Middle frontal gyrus (tissue), 1 donor: Measurements from ENCODE around the gene ZSWIM8.

Experiments used
- DNase-seq: peaks from one replicate; pipeline ENCODE4 v3.0.0-alpha.2; 2015; ENCODE audit warnings: low spot score; ENCODE audit errors: extremely low spot score

The ZSWIM8 gene

DNA sequence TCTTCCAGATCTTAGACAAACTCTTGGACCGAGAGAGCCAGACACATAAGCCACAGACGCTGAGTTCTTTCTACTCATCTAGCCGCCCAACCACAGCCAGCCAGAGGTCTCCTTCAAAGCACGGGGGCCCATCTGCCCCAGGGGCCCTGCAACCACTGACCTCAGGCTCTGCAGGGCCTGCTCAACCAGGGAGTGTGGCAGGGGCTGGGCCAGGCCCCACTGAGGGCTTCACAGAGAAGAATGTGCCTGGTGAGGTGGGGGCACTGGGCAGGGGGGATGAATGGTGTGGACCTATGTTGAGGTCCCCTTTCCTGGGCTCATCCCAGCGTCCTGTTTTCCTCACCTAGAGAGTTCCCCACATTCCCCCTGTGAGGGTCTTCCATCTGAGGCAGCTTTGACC is 11.4 kb downstream of the ZSWIM8 start:
- no peak for DNase-seq

- no peak for DNase-seq
Measured at GRCh38 chr10:73797324-73798025, 12.1 kb downstream of the ZSWIM8 start.

DNA sequence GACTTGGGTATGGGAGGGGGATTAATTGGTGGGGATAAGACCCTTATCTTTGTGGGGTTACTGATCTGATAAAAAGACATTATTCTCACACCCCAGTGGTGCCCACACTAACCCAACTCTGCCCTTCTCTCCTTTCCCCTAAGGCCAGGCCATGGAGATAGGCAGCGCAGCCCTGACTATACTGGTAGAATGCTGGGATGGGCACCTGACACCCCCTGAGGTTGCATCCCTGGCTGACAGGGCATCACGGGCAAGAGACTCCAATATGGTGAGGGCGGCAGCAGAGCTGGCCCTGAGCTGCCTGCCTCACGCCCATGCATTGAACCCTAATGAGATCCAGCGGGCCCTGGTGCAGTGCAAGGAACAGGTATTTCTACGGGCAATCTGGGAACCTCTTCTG is 12.7 kb downstream of the ZSWIM8 start:
- DNase-seq: no peak

DNA sequence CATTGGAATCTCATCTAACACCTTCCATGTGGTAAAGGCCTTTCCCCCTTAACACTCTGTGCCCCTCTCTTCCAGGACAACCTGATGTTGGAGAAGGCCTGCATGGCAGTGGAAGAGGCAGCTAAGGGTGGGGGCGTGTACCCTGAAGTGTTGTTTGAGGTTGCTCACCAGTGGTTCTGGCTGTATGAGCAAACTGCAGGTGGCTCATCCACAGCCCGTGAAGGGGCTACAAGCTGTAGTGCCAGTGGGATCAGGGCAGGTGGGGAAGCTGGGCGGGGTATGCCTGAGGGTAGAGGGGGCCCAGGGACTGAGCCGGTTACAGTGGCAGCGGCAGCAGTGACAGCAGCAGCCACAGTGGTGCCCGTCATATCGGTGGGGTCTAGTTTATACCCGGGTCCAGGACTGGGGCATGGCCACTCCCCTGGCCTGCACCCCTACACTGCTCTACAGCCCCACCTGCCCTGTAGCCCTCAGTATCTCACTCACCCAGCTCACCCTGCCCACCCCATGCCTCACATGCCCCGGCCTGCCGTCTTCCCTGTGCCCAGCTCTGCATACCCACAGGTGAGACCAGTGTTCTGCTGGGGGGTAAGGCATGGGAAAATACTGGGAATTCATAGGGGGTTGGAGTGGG is 13.6 kb downstream of the ZSWIM8 start:
- no peak for DNase-seq

DNA sequence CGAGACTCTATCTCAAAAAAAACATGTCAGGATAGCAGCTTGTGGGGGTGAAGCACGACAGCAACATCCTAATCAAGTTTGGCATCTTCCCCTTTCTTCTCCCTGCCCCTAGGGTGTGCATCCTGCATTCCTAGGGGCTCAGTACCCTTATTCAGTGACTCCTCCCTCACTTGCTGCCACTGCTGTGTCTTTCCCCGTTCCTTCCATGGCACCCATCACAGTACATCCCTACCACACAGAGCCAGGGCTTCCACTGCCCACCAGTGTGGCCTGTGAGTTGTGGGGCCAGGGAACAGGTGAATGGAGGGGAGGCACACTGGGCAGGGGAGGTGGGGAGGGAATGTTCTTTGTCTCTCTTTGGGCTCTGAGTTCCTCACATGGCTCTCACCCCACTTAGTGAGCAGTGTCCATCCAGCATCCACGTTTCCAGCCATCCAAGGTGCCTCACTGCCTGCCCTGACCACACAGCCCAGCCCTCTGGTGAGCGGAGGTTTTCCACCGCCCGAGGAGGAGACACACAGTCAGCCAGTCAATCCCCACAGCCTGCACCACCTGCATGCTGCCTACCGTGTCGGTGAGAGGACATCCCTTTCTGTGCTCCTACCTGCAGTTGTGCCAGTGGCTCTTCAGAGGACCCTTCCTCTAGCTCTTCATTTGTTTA is 14.6 kb downstream of the ZSWIM8 start:
- DNase-seq: no peak

- DNase-seq: no peak
Measured at GRCh38 chr10:73800560-73801252, 15.3 kb downstream of the ZSWIM8 start.

- no peak for DNase-seq
Measured at GRCh38 chr10:73801253-73801590, 15.8 kb downstream of the ZSWIM8 start.

- DNase-seq: no peak
Measured at GRCh38 chr10:73802276-73802991, 17.0 kb downstream of the ZSWIM8 start.

- DNase-seq: no peak
Measured at GRCh38 chr10:73803680-73804286, 18.4 kb downstream of the ZSWIM8 start.

GRCh38 chr10:73806176-73806950 is 21.0 kb downstream of the ZSWIM8 start:
- no peak for DNase-seq

- DNase-seq: no peak
Measured at GRCh38 chr10:73807471-73807870, 22.1 kb downstream of the ZSWIM8 start.

DNA sequence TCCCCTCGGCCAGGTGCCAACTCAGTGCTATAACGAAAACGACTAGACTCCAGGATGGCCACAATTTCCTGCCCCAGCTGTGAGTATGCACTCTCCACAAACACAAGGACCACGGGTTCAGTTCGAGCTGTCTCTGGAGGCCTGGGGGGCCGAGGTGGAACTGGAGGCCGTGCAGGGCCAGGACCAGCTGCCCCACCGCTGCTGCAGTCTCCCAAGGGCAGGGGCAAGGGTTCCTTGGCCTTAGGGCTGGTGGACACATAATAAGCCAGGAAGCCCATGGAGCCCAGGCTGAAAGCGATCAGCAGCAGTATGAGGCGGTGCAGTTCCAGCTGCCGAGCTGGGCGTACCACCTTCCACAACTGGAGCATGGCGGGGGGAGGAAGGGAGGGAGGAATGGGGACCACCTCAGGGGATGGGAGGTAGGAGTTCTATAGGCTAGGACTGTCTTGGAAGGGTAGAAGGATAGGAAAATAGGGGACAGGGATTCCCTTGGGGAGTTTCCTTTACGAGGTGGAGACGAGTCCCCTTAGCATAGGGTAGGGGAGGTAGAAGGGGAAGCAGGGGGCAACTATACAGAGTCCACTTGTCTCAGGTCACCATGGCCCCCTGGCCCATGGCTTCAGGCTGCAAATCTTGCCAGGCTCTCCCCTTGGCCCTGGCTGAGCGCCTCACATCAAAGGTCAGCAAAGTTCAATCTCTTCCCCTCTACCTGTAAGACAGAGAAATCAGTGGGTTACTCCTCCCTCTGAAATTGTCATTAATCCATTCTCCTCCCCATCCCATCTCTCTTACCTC is 22.8 kb downstream of the ZSWIM8 start:
- no peak for DNase-seq

- no peak for DNase-seq
Measured at GRCh38 chr10:73809061-73809818, 23.8 kb downstream of the ZSWIM8 start.

DNA sequence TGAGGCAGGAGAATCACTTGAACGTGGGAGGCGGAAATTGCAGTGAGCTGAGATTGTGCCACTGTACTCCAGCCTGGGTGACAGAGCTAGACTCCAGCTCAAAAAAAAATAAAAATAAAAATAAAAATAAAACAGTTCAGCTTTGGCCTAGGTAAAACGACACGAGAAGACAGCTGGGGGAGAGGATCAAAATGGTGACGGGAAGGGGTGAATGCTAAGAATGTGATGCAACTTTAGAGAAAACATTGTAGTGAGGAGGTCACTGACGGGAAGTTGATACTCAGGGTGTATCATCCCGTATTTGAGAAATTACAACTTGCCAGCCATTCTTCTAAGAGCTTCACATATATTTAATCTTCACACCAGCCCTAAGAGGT is 24.9 kb downstream of the ZSWIM8 start:
- no peak for DNase-seq

DNA sequence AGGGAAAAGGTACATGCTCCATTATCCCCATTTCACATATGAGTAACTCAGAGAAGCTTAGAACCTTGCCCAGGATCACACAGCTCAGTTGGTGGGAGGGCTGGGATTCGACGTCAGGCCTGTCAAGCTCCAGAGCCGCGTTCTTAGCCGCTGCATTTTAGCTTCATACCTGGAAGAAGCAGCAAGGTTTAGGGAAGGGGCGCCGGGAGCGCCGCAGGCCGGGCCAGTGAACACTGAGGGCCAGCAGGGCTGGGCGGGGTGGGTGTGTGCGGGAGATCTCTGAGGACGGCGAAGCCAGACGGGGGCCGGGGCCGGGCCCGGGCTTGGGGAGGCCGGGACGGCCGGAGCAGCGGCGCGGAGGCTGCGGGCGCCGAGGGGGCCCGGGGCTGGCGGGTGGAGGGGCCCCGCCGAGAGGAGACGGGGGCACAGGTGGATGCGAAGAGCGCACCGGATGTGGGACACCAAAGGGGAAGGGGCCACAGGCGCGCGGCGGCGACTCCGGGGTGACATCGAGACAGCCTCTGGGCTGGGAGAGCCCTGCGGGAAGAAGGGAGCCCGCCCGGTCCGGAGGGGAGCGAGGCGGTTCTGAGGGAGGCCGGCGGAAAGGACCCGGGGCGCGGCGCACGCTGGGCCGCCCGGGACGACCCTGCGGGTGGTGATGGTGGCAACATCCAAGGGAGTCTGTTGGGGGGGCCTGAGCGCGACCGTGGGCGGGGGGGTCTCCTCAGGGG is 25.5 kb downstream of the ZSWIM8 start:
- no peak for DNase-seq

GRCh38 chr10:73812657-73813056 is 27.3 kb downstream of the ZSWIM8 start:
- no peak for DNase-seq

DNA sequence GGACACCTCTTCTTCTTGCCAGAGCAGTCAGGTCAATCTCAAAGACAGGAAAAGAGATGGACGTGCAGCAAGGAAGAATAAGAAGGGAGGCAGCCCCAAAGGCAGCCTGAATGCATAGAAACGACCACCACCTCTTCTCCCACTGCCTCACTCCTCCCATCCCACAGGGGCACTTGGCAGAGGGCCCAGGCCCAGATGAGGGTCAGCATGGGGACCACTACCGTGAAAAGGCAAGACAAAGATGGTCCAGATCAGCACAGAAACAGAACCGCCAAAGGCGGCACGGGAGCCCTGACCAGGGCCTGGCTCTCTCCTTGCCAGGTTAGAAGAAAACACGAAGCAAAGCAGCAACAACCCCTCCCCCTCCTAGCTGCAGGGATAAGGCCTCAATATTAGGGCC is 27.9 kb downstream of the ZSWIM8 start:
- no peak for DNase-seq

- no peak for DNase-seq
Measured at GRCh38 chr10:73814276-73814895, 29.0 kb downstream of the ZSWIM8 start.
